ENCODE measurements around the gene PXDN.
"Not testable (repeated sequence)": the region's sequence is repeated elsewhere in the genome, so short reads cannot be mapped to it uniquely, and the experiment has no call there.

The PXDN gene

DNA sequence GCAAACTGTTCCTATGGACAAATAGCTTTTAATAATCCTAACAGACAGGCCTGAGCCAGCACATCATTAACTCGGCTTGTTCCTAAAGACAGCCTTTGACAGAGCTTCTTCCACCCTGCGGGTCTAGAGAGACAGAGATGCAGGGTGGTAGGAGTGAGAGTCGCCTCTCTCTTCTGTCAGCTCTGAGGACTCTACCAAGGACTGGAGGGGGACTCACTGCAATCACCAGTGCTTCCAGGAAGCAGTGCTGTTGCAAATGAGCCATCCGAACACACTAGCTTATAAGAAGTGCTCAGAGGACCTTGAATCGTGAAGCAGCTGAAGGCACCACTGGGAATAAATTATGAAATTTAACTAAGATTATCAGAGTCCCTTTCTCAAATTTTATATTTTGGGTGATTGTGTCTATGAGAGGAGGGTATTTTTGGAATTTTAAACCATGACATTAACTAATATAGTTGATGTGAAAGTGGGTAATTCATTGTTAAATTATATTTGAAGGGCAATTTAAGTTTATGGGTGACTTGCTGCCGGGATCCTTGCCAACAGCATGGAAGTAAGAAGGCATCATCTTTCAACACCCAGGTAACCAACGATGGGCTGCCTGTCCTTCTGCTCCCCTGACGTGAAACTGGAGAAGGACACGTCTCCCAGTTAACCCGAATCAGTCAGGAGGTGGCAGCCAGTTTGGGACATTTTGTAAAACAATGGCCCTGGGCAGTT is 43.6 kb upstream of the PXDN start:
- Histone ChIP-seq H2AFZ (ENCODE audit: low read length, unreplicated experiment) (no peak overlapping the region), H3K27me3 (ENCODE audit: insufficient read depth, low read length) (peaks cover 50% of the 10 kb centered on the region), H3K79me2 (ENCODE audit: control insufficient read depth, insufficient read depth, low read length, unreplicated experiment) (no peaks in the 10 kb centered on the region), H3K27ac (ENCODE audit: low read depth, low read length) (no peak overlapping the region), H3K4me3 (ENCODE audit: low read depth, low read length) (no peak overlapping the region), H3K36me3 (ENCODE audit: insufficient read depth, low read length) (no peaks in the 10 kb centered on the region), H3K4me1 (ENCODE audit: control insufficient read depth, insufficient read depth, low read length, unreplicated experiment) (no peaks in the 10 kb centered on the region)

DNA sequence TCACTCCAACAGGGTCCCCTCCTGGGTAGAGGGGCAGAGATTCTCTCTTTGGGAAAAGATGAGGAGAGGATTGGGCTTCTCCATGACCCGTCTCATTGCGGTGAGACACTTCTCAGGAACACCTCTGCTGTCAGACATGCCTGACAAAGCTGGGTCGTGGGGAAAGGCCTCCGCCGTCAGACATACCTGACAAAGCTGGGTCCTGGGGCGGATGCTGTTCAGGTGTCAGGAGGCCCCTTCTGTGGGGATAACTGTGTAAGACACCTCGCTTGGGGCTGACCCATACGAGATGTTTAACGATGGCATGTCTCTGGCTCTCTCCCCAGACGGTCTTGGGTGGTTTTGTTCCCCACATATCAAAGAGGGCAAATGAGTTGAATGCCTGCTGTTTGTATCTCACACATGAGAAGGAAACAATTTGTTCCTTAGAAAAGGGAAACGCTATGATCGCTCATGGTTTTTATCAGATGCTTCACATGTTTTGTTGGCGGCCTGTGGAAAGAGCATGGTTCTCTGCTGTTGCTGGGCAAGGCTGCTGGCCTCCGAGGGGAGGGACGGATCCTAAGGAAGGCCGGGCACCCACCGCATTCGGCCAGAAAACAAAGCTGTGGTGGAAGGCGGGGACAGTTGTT is 40.8 kb upstream of the PXDN start:
- Histone ChIP-seq H3K27ac (ENCODE audit: low read depth, low read length) (no peak overlapping the region), H3K4me1 (ENCODE audit: control insufficient read depth, insufficient read depth, low read length, unreplicated experiment) (no peaks in the 10 kb centered on the region), H3K27me3 (ENCODE audit: insufficient read depth, low read length) (peaks cover 59% of the 10 kb centered on the region), H3K4me3 (ENCODE audit: low read depth, low read length) (no peak overlapping the region), H3K36me3 (ENCODE audit: insufficient read depth, low read length) (no peaks in the 10 kb centered on the region), H2AFZ (ENCODE audit: low read length, unreplicated experiment) (no peak overlapping the region), H3K79me2 (ENCODE audit: control insufficient read depth, insufficient read depth, low read length, unreplicated experiment) (no peaks in the 10 kb centered on the region)

DNA sequence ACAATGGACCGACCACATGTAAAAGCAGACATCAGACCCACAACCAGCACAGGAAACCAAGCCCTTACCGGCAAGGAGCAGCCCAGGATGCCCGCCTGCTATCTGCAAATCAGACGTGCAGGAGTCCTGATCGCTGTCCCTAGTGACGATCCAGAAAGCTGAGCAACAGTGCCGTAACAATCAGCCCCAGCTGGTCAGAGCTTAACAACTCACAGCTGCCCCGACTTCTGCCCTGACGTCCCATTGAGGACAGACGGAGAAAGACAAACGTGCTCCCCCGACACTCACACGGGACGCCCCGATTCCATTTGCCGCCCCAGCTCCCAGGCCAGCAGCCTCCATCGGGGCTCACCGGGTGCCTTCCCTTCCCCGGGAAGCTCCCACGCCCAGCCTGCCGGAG is 39.8 kb upstream of the PXDN start:
- Histone ChIP-seq H2AFZ (ENCODE audit: low read length, unreplicated experiment) (no peak overlapping the region), H3K36me3 (ENCODE audit: insufficient read depth, low read length) (no peaks in the 10 kb centered on the region), H3K79me2 (ENCODE audit: control insufficient read depth, insufficient read depth, low read length, unreplicated experiment) (no peaks in the 10 kb centered on the region), H3K4me1 (ENCODE audit: control insufficient read depth, insufficient read depth, low read length, unreplicated experiment) (no peaks in the 10 kb centered on the region), H3K4me3 (ENCODE audit: low read depth, low read length) (no peak overlapping the region), H3K27me3 (ENCODE audit: insufficient read depth, low read length) (peaks cover 60% of the 10 kb centered on the region), H3K27ac (ENCODE audit: low read depth, low read length) (no peak overlapping the region)

DNA sequence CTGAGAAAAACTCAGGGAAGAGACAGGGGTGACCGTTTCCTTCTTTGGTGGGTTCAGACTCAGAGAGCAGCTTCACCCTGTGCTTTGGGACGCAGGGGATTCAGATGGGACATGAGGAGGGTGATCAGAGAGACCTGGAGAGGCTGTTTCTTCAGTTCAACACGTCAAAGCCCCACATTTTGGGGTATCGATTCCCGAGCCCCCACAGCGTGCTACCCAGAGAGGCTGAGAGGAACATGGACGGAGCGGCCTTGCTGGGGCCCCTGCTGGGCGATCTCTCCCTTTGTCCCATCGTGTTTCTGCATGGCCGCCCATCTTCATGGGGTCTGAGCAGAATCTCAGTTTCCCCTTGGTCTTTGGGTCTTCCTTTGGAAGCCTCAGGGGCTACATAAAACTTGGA is 38.2 kb upstream of the PXDN start:
- Histone ChIP-seq H3K27me3 (ENCODE audit: insufficient read depth, low read length) (peaks cover 62% of the 10 kb centered on the region), H3K27ac (ENCODE audit: low read depth, low read length) (no peak overlapping the region), H3K4me3 (ENCODE audit: low read depth, low read length) (no peak overlapping the region), H2AFZ (ENCODE audit: low read length, unreplicated experiment) (no peak overlapping the region), H3K36me3 (ENCODE audit: insufficient read depth, low read length) (no peaks in the 10 kb centered on the region), H3K79me2 (ENCODE audit: control insufficient read depth, insufficient read depth, low read length, unreplicated experiment) (no peaks in the 10 kb centered on the region), H3K4me1 (ENCODE audit: control insufficient read depth, insufficient read depth, low read length, unreplicated experiment) (no peaks in the 10 kb centered on the region)

DNA sequence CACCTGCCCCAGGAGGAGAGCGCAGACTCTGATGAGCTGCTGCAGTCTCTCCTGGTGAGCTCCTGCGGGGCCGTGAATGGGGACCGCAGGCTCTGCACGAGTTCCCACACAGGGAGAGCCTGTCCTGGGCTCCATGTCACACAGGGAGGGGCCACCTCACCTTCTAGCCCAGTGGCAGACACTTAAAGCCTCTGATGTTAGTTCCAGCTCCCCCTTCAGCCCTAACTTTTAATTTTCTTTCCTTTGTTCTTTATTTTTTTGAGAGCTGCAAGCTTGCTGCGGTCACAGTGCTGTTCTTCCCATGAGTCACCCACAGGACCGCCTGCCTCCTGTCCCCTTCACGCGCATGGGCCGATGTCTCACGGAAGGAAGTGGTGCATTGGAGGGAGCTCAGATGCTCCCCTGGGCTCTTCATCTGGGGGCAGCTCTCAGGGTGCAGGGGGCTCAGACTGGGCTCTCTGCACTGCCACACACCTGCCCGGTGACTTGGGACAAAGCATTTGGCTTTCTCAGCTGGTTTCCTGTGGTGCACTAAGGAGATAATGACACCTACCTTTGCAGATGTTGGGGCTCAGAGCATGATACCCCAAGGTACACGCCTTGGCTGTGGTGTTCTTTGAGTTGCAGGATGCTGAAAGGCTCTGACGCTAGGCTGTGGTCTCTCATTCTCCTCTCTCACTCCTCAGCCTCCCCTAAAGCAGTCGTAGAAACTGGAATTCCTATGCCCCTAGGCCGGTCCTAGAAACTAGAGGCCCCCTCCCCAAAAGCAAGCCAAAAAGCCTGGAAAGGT is 37.2 kb upstream of the PXDN start:
- Histone ChIP-seq H3K27ac (ENCODE audit: low read depth, low read length) (no peak overlapping the region), H3K79me2 (ENCODE audit: control insufficient read depth, insufficient read depth, low read length, unreplicated experiment) (no peaks in the 10 kb centered on the region), H3K4me1 (ENCODE audit: control insufficient read depth, insufficient read depth, low read length, unreplicated experiment) (no peaks in the 10 kb centered on the region), H3K4me3 (ENCODE audit: low read depth, low read length) (no peak overlapping the region), H2AFZ (ENCODE audit: low read length, unreplicated experiment) (no peak overlapping the region), H3K27me3 (ENCODE audit: insufficient read depth, low read length) (peaks cover 66% of the 10 kb centered on the region), H3K36me3 (ENCODE audit: insufficient read depth, low read length) (no peaks in the 10 kb centered on the region)

DNA sequence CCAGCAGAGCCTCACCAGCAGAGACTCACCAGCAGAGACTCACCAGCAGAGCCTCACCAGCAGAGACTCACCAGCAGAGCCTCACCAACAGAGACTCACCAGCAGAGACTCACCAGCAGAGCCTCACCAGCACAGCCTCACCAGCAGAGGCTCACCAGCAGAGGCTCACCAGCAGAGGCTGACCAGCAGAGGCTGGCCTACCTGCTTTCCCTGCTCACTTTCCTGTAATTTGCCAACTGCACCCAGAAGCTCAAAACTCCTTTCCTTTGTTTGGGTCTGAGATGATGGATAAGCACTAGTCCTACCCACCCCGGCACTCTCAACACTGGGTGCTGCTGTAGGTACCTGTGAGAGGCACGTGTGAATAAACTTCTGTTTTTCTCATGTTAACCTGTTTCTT is 36.4 kb upstream of the PXDN start:
- no peaks in the 10 kb centered on the region for H3K79me2 ChIP-seq (ENCODE audit: control insufficient read depth, insufficient read depth, low read length, unreplicated experiment)
- H3K4me1 ChIP-seq (ENCODE audit: control insufficient read depth, insufficient read depth, low read length, unreplicated experiment), result no peaks in the 10 kb centered on the region
- no peak overlapping the region for H3K4me3 ChIP-seq (ENCODE audit: low read depth, low read length)
- no peak overlapping the region for H2AFZ ChIP-seq (ENCODE audit: low read length, unreplicated experiment)
- H3K27me3 ChIP-seq (ENCODE audit: insufficient read depth, low read length), result peaks cover 67% of the 10 kb centered on the region
- no peak overlapping the region for H3K27ac ChIP-seq (ENCODE audit: low read depth, low read length)
- H3K36me3 ChIP-seq (ENCODE audit: insufficient read depth, low read length), result no peaks in the 10 kb centered on the region

DNA sequence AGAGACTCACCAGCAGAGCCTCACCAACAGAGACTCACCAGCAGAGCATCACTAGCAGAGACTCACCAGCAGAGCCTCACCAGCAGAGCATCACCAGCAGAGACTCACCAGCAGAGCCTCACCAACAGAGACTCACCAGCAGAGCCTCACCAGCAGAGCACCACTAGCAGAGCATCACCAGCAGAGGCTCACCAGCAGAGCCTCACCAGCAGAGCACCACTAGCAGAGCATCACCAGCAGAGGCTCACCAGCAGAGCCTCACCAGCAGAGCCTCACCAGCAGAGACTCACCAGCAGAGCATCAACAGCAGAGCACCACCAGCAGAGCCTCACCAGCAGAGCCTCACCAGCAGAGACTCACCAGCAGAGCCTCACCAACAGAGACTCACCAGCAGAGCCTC is 35.7 kb upstream of the PXDN start:
- peaks cover 64% of the 10 kb centered on the region for H3K27me3 ChIP-seq (ENCODE audit: insufficient read depth, low read length)
- not testable (repeated sequence) for H2AFZ ChIP-seq (ENCODE audit: low read length, unreplicated experiment); H3K36me3 ChIP-seq (ENCODE audit: insufficient read depth, low read length); H3K27ac ChIP-seq (ENCODE audit: low read depth, low read length); H3K4me3 ChIP-seq (ENCODE audit: low read depth, low read length); H3K4me1 ChIP-seq (ENCODE audit: control insufficient read depth, insufficient read depth, low read length, unreplicated experiment); H3K79me2 ChIP-seq (ENCODE audit: control insufficient read depth, insufficient read depth, low read length, unreplicated experiment)

DNA sequence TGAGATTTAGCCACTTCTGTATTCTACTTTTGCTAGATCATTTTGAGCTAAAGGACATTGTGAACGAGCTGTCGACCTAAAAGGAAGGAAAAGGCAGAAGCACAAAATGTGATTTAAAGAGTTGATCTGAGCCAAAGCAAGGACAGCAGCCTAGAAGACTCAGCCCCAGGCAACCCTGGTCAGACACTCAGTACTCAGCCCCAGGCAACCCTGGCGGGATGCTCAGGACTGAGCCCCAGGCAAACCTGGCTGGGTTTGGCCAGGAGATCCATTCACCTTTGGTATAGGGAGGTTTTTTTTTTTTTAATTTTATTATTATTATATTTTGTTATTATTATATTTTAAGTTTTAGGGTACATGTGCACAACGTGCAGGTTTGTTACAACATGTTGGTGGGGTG is 34.3 kb upstream of the PXDN start:
- H3K27ac ChIP-seq (ENCODE audit: low read depth, low read length), result no peak overlapping the region
- no peaks in the 10 kb centered on the region for H3K36me3 ChIP-seq (ENCODE audit: insufficient read depth, low read length)
- H3K4me1 ChIP-seq (ENCODE audit: control insufficient read depth, insufficient read depth, low read length, unreplicated experiment), result no peaks in the 10 kb centered on the region
- H2AFZ ChIP-seq (ENCODE audit: low read length, unreplicated experiment), result no peak overlapping the region
- peaks cover 60% of the 10 kb centered on the region for H3K27me3 ChIP-seq (ENCODE audit: insufficient read depth, low read length)
- H3K79me2 ChIP-seq (ENCODE audit: control insufficient read depth, insufficient read depth, low read length, unreplicated experiment), result no peaks in the 10 kb centered on the region
- H3K4me3 ChIP-seq (ENCODE audit: low read depth, low read length), result no peak overlapping the region

DNA sequence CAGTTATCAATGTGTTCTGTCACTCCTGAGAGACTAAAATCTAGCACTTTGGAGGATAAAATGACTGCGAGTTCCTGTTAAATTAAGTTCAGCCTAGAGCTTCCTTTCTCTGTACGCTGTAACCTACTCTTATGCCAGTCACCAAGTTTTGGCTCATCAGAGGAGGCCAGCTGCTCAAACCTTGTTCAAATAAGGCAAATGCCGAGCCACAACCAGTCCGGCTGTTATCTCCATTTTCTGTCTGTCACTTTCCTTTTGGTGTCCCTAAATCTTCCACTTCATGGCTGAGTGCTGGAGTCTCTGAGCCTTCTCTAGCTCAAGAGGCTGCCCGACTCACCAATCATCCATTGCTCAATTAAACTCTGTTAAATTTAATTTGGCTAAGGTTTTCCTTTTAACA is 33.5 kb upstream of the PXDN start:
- no peak overlapping the region for H3K27ac ChIP-seq (ENCODE audit: low read depth, low read length)
- H3K79me2 ChIP-seq (ENCODE audit: control insufficient read depth, insufficient read depth, low read length, unreplicated experiment), result no peaks in the 10 kb centered on the region
- H3K36me3 ChIP-seq (ENCODE audit: insufficient read depth, low read length), result no peaks in the 10 kb centered on the region
- H3K4me1 ChIP-seq (ENCODE audit: control insufficient read depth, insufficient read depth, low read length, unreplicated experiment), result no peaks in the 10 kb centered on the region
- H2AFZ ChIP-seq (ENCODE audit: low read length, unreplicated experiment), result no peak overlapping the region
- no peak overlapping the region for H3K4me3 ChIP-seq (ENCODE audit: low read depth, low read length)
- H3K27me3 ChIP-seq (ENCODE audit: insufficient read depth, low read length), result peaks cover 55% of the 10 kb centered on the region

DNA sequence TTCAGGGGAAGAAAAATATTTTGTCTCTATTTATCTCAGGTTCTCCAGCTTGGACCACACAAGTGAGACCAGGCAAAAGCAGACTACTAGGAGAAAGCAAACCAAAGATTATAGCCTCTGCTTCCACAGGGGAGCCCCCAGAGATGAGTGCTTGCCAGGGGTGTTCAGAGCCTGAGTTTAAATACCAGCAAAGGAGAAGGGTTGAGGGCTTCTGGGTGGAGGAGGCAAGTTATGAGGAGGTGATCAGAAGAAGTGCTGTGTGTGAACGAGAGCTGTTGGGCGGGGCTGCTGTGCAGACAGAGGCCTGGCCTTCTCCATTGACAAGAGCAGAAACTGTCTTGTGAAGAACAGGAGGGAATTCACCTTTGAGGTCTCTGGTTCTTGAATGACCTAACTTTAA is 32.8 kb upstream of the PXDN start:
- no peaks in the 10 kb centered on the region for H3K4me1 ChIP-seq (ENCODE audit: control insufficient read depth, insufficient read depth, low read length, unreplicated experiment)
- H3K27me3 ChIP-seq (ENCODE audit: insufficient read depth, low read length), result peaks cover 49% of the 10 kb centered on the region
- H3K27ac ChIP-seq (ENCODE audit: low read depth, low read length), result no peak overlapping the region

More for the DNA sequence above, 32.8 kb upstream of the PXDN start:
- no peaks in the 10 kb centered on the region for H3K79me2 ChIP-seq (ENCODE audit: control insufficient read depth, insufficient read depth, low read length, unreplicated experiment)
- H3K4me3 ChIP-seq (ENCODE audit: low read depth, low read length), result no peak overlapping the region
- H2AFZ ChIP-seq (ENCODE audit: low read length, unreplicated experiment), result no peak overlapping the region
- H3K36me3 ChIP-seq (ENCODE audit: insufficient read depth, low read length), result no peaks in the 10 kb centered on the region

Data from ACC112 (cell line).